H9 (cell line): ENCODE data around the gene ACVR1. TPM values are rescaled to one million over a fixed set of nuclear protein-coding genes. Genes with fewer than 3 reads are reported as not detected.

Source experiments
- DNase-seq: peaks from one replicate; pipeline ENCODE4 v3.0.0-alpha.2; 2017
- H2AFZ ChIP-seq: one replicate; pipeline ENCODE4 v1.6.1; 2013; ENCODE audit warnings: mild to moderate bottlenecking, low read length, control low read depth, moderate library complexity
- H2AK5ac ChIP-seq: 2 replicates; pipeline ENCODE4 v1.6.1; 2013; ENCODE audit warnings: low read length, control low read depth, mixed read lengths; ENCODE audit not compliant: insufficient read length
- H2BK120ac ChIP-seq: one replicate; pipeline ENCODE4 v1.6.1; 2013; ENCODE audit warnings: low read depth, mild to moderate bottlenecking, low read length, control low read depth, inconsistent platforms; ENCODE audit not compliant: poor library complexity, severe bottlenecking
- H2BK12ac ChIP-seq: 2 replicates; pipeline ENCODE4 v1.6.1; 2013; ENCODE audit warnings: low read length, control low read depth, mixed read lengths, low read depth; ENCODE audit not compliant: insufficient read length
- H2BK15ac ChIP-seq: 2 replicates; pipeline ENCODE4 v1.6.1; 2013; ENCODE audit warnings: low read depth, low read length, control low read depth
- H2BK20ac ChIP-seq: one replicate; pipeline ENCODE4 v1.6.1; 2013; ENCODE audit warnings: low read depth, mild to moderate bottlenecking, low read length, control low read depth, inconsistent platforms; ENCODE audit not compliant: poor library complexity, severe bottlenecking
- H2BK5ac ChIP-seq: 2 replicates; pipeline ENCODE4 v1.6.1; 2013; ENCODE audit warnings: low read length, control low read depth, mixed read lengths; ENCODE audit not compliant: insufficient read length
- H3K14ac ChIP-seq: 2 replicates; pipeline ENCODE4 v1.6.1; 2013; ENCODE audit warnings: low read length, control low read depth; ENCODE audit not compliant: insufficient read depth
- H3K18ac ChIP-seq: 2 replicates; pipeline ENCODE4 v1.6.1; 2013; ENCODE audit warnings: low read depth, mild to moderate bottlenecking, mixed read lengths, low read length, control low read depth; ENCODE audit not compliant: insufficient read length
- H3K23ac ChIP-seq: 2 replicates; pipeline ENCODE4 v1.6.1; 2013; ENCODE audit warnings: low read length, control low read depth, mixed read lengths, low read depth; ENCODE audit not compliant: insufficient read length
- H3K23me2 ChIP-seq: 2 replicates; pipeline ENCODE4 v1.6.1; 2013; ENCODE audit warnings: low read depth, mild to moderate bottlenecking, mixed read lengths, low read length, control low read depth; ENCODE audit not compliant: insufficient read length, poor library complexity, severe bottlenecking
- H3K27ac ChIP-seq: 2 replicates; pipeline ENCODE4 v1.5.1; 2013; ENCODE audit warnings: low read length, control low read depth, mixed read lengths, low read depth; ENCODE audit not compliant: insufficient read length
- H3K27me3 ChIP-seq: 2 replicates; pipeline ENCODE4 v1.6.1; 2013; ENCODE audit warnings: low read length, control low read depth, inconsistent platforms; ENCODE audit not compliant: insufficient read depth
- H3K4ac ChIP-seq: 2 replicates; pipeline ENCODE4 v1.6.1; 2013; ENCODE audit warnings: low read depth, mild to moderate bottlenecking, control low read depth, inconsistent platforms, low read length, moderate library complexity
- H3K4me1 ChIP-seq: 2 replicates; pipeline ENCODE4 v1.6.1; 2013; ENCODE audit warnings: low read length, control low read depth, inconsistent platforms; ENCODE audit not compliant: insufficient read depth
- H3K4me2 ChIP-seq: 2 replicates; pipeline ENCODE4 v1.6.1; 2013; ENCODE audit warnings: low read length, control low read depth, mixed read lengths; ENCODE audit not compliant: insufficient read length, insufficient read depth
- H3K56ac ChIP-seq: 2 replicates; pipeline ENCODE4 v1.6.1; 2013; ENCODE audit warnings: low read depth, mild to moderate bottlenecking, mixed read lengths, low read length, control low read depth; ENCODE audit not compliant: insufficient read length
- H3K79me1 ChIP-seq: 2 replicates; pipeline ENCODE4 v1.6.1; 2013; ENCODE audit warnings: low read depth, mild to moderate bottlenecking, moderate library complexity, low read length, control low read depth, inconsistent platforms; ENCODE audit not compliant: insufficient read depth, poor library complexity, severe bottlenecking
- H3K79me2 ChIP-seq: 2 replicates; pipeline ENCODE4 v1.6.1; 2013; ENCODE audit warnings: low read length, control low read depth, inconsistent platforms; ENCODE audit not compliant: insufficient read depth
- H3K9ac ChIP-seq: 2 replicates; pipeline ENCODE4 v1.6.1; 2013; ENCODE audit warnings: low read length, control low read depth, mixed read lengths; ENCODE audit not compliant: insufficient read length; ENCODE audit errors: extremely low read depth
- H3K9me3 ChIP-seq: one replicate; pipeline ENCODE4 v1.6.1; 2013; ENCODE audit warnings: low read depth, low read length, inconsistent platforms; ENCODE audit not compliant: control insufficient read depth
- H3T11ph ChIP-seq: one replicate; pipeline ENCODE4 v1.6.1; 2013; ENCODE audit warnings: mild to moderate bottlenecking, low read length, control low read depth, inconsistent platforms
- H4K20me1 ChIP-seq: one replicate; pipeline ENCODE4 v1.6.1; 2013; ENCODE audit not compliant: control insufficient read depth, insufficient read length, insufficient read depth
- H4K5ac ChIP-seq: 2 replicates; pipeline ENCODE4 v1.6.1; 2013; ENCODE audit warnings: low read depth, mild to moderate bottlenecking, mixed read lengths, low read length, control low read depth; ENCODE audit not compliant: insufficient read length
- H4K8ac ChIP-seq: replicated peaks from 2 replicates; pipeline ENCODE4 v1.6.1; 2013; ENCODE audit warnings: low read length, control low read depth, mixed read lengths, low read depth; ENCODE audit not compliant: insufficient read length
- H4K91ac ChIP-seq: 2 replicates; pipeline ENCODE4 v1.6.1; 2013; ENCODE audit warnings: low read depth, mild to moderate bottlenecking, moderate library complexity, mixed read lengths, low read length, control low read depth; ENCODE audit not compliant: insufficient read length
- H3K27ac Mint-ChIP-seq, 3 experiments: 2 replicates in 2 of 3; 3 replicates in 1 of 3; pipeline ENCODE4 v1.8.0; 2020 to 2021; ENCODE audit warnings: mixed read lengths in 3 of 3, mild to moderate bottlenecking in 1 of 3, moderate library complexity in 1 of 3
- H3K27me3 Mint-ChIP-seq: 2 replicates; pipeline ENCODE4 v1.8.0; 2021; ENCODE audit warnings: low read depth, mild to moderate bottlenecking, moderate library complexity, mixed read lengths
- H3K36me3 Mint-ChIP-seq, 3 experiments: 2 replicates in 2 of 3; 3 replicates in 1 of 3; pipeline ENCODE4 v1.8.0; 2020 to 2021; ENCODE audit warnings: low read depth in 3 of 3, mixed read lengths in 3 of 3; ENCODE audit not compliant: insufficient read depth in 1 of 3
- H3K4me1 Mint-ChIP-seq, 2 experiments: 2 replicates each; pipeline ENCODE4 v1.8.0; 2020; ENCODE audit warnings: mixed read lengths in 2 of 2
- H3K4me3 Mint-ChIP-seq, 2 experiments: 2 replicates in 1 of 2; 3 replicates in 1 of 2; pipeline ENCODE4 v1.8.0; 2020 to 2021; ENCODE audit warnings: mild to moderate bottlenecking in 2 of 2, mixed read lengths in 2 of 2, moderate library complexity in 1 of 2
- H3K9me3 Mint-ChIP-seq, 2 experiments: 2 replicates in 1 of 2; 3 replicates in 1 of 2; pipeline ENCODE4 v1.8.0; 2020; ENCODE audit warnings: mild to moderate bottlenecking in 2 of 2, mixed read lengths in 2 of 2, moderate library complexity in 1 of 2
- WGBS: extraction: QIAGEN DNeasy Blood & Tissue Kit; methylation state at CpG from one replicate; pipeline ENCODE4 v1.1.7; 2013; ENCODE audit warnings: missing lambda C conversion rate, low lambda C conversion rate, mixed read lengths; ENCODE audit not compliant: insufficient read length; ENCODE audit errors: extremely low coverage; 5-methylcytosine and 5-hydroxymethylcytosine counted together
- total RNA-seq: library from RNA; stranded (reverse); gene quantifications from 2 replicates; pipeline ENCODE4 v1.2.1, GENCODE V29; 2021
- TF ChIP-seq, protein P1 (sequence below): fragments of 200-600 bp; sonication (generic); conservative IDR thresholded peaks from 3 replicates; pipeline ENCODE4 v1.8.0; 2021; ENCODE audit warnings: antibody characterized with exemption, mild to moderate bottlenecking

The ACVR1 gene
- total RNA-seq, 1 experiment from 2014 or later, result 21.2 TPM

DNA sequence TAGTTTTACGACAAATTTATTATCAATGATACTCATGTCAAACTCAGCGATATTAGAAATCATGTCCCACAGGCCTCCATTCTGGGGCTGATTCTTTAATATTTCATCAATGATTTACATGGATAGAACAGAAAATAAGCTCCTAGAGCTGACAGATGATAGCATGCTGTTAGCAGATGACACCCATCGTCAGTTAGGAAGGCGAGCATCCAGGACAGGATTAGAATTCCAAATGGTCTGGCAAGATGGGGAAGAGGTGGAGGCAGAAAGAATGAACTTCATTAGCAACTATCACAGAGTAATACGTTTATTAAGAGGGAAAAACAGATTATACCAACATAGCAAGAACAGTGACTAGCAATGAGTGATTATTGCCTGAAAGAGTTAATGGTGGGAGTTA, 46.2 kb upstream of the ACVR1 start:
- H2BK5ac ChIP-seq, result no peak overlapping the region
- peaks cover 3% of the 10 kb centered on the region; the same call in 1 of the 2 replicates for H3K4me1 ChIP-seq
- no peak overlapping the region for H2BK120ac ChIP-seq
- no peaks in the 10 kb centered on the region for H4K20me1 ChIP-seq
- no peak overlapping the region for H4K5ac ChIP-seq
- H2BK20ac ChIP-seq, result no peak overlapping the region
- H3K56ac ChIP-seq, result no peak overlapping the region
- no peak overlapping the region for H2AFZ ChIP-seq
- no peaks in the 10 kb centered on the region for H3K27me3 ChIP-seq
- H3K9me3 ChIP-seq, result no peaks in the 10 kb centered on the region
- no peak overlapping the region for H2AK5ac ChIP-seq
- no peak overlapping the region for H4K91ac ChIP-seq
- DNase-seq, result no peak
- peak overlapping the region in 1 of 3 experiments; percentile 45; a peak in 3 of 7 replicates for H3K27ac Mint-ChIP-seq
- H3K27ac ChIP-seq, result no peak overlapping the region
- no peak overlapping the region for H4K8ac ChIP-seq
- no peak overlapping the region for H3K4me3 Mint-ChIP-seq
- no peak overlapping the region for H3K4ac ChIP-seq
- H3K79me2 ChIP-seq, result no peaks in the 10 kb centered on the region
- H3K14ac ChIP-seq, result no peak overlapping the region
- TF ChIP-seq, protein P1, sequence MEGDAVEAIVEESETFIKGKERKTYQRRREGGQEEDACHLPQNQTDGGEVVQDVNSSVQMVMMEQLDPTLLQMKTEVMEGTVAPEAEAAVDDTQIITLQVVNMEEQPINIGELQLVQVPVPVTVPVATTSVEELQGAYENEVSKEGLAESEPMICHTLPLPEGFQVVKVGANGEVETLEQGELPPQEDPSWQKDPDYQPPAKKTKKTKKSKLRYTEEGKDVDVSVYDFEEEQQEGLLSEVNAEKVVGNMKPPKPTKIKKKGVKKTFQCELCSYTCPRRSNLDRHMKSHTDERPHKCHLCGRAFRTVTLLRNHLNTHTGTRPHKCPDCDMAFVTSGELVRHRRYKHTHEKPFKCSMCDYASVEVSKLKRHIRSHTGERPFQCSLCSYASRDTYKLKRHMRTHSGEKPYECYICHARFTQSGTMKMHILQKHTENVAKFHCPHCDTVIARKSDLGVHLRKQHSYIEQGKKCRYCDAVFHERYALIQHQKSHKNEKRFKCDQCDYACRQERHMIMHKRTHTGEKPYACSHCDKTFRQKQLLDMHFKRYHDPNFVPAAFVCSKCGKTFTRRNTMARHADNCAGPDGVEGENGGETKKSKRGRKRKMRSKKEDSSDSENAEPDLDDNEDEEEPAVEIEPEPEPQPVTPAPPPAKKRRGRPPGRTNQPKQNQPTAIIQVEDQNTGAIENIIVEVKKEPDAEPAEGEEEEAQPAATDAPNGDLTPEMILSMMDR, result no peak
- H3K36me3 Mint-ChIP-seq, result no peaks in the 10 kb centered on the region
- H3K9me3 Mint-ChIP-seq, result no peaks in the 10 kb centered on the region
- H3K79me1 ChIP-seq, result no peaks in the 10 kb centered on the region
- H2BK15ac ChIP-seq, result no peak overlapping the region
- H3K9ac ChIP-seq, result no peak overlapping the region
- no peak overlapping the region for H3K23ac ChIP-seq
- no peak overlapping the region for H2BK12ac ChIP-seq
- peaks cover 22 to 29% of the 10 kb centered on the region in 2 experiments for H3K4me1 Mint-ChIP-seq
- no peaks in the 10 kb centered on the region for H3K23me2 ChIP-seq
- peaks cover 3% of the 10 kb centered on the region; the same call in 1 of the 2 replicates for H3K27me3 Mint-ChIP-seq
- no CpG with 5 or more reads among the region's 5 CpGs for WGBS
- H3T11ph ChIP-seq, result no peak overlapping the region
- H3K18ac ChIP-seq, result no peak overlapping the region
- H3K4me2 ChIP-seq, result no peak overlapping the region
